NCI-H1417 (cell line): ENCODE data around the gene TRAK1.
"Not testable (repeated sequence)": the region's sequence is repeated elsewhere in the genome, so short reads cannot be mapped to it uniquely, and the experiment has no call there.

Source experiments
- DNase-seq, 3 experiments: peaks; one replicate each; lab custom pipeline; 2025; lab: John Stamatoyannopoulos, UW

The TRAK1 gene

DNA sequence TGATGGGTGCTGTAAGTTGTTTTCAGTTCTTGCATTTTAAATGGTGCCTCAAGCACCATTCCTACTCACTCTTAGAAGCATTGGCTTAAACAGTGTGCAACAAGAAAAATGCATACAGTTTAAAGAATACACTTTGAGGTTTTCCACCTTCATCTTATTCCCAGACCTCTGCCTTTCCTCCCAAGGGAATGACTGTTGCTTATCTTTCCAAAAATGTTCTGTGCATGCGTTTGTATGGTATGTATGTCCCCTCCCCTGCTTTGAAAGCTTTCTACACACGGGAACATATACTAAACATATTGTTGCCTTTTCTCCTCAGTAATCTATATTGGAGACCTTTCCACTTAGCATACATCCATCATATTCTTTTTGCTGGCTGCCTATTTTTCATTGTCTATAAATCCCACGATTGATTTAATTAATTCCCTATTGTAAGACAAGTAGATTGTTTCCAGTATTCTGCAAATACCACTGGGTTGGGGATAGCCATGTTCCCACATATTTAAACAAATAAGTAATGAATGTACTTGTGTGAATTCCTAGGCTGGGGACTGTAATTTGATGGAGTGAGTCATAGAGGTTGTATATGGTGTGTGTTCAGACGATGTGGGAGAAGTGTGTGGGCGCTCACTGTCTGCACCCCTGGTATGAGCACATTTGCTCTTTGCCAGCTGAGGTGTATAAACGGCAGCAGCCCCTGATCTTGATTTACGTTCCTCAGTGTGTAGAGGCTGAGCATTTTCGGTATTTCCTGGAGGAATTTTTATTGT, 5.8 kb downstream of the TRAK1 start:
- DNase-seq, result no peak

- no peak for DNase-seq
Measured at GRCh38 chr3:42097566-42097946, 6.4 kb downstream of the TRAK1 start.

DNA sequence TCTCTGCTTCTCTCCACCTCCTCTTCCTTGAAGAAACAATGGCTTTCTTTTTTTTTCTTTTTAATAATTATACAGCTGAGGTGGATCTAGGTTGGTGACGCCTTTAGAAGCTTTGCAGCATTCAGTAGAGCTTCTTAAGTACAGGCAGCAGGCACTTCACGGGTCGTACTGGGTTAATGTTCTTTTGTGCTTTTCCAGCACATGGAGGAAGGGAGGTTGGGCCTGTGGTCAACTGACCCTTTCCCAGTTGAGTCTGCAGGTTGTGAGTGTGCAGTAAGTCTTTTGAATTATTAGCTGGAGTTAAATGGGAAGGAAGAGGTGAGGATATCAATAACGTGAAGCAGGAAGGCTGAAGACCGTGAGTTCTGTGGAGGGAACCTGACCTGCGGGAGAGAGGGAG, 7.0 kb downstream of the TRAK1 start:
- DNase-seq, result no peak

DNA sequence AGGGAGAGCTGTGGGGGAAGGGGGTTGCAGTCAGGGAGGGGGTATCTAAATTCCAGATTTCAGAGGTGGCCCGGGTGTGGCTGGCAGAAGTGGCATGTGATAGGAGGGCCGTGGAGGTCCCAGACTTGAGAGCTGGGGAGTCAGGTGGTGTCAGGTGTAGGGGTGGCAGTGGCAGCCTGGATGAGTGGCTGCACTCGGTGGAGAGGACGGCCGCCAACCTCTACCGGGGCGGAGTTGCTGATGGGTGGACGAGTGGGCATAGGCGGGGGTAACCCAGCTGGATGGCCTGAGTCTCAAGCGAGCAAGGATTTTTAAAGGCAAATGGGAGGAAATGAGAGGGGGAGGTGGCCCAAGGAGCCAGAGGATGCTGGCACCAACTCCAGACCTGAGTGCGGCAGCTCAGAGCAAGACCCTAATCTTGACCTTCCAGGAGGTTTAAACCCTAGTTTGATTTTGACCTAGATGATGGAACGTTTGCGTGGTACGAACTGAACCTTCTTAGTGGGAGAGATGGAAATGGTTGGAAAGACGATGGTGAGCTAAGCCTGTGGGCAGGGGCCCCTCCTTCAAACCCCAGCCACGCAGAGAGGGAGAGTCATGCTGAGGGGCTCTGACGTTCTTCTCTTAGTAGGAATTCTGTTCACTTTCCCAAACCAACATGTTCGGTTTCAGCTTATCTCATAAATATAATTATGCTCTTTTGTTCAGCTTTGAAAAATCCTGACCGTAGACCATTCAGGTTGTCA, 8.0 kb downstream of the TRAK1 start:
- no peak for DNase-seq

DNA sequence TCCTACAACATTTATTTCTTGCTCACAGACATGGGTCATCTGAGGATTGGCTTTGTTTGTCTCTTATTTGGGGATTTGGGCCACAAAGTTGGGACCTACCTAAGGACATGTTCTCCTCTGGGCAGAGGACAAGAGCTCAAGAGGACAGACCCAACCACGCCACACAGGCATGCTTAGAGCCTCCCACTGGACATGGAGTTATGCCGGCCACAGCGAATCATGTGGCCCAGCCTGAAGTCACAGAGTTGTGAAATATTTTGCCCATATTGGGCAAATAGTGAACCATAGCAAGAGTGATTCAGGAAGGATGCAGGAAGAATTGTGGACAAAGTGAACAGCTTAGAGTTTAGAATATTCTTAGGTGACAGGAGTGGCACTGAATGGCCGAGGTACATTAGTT, 9.9 kb downstream of the TRAK1 start:
- no peak for DNase-seq

DNA sequence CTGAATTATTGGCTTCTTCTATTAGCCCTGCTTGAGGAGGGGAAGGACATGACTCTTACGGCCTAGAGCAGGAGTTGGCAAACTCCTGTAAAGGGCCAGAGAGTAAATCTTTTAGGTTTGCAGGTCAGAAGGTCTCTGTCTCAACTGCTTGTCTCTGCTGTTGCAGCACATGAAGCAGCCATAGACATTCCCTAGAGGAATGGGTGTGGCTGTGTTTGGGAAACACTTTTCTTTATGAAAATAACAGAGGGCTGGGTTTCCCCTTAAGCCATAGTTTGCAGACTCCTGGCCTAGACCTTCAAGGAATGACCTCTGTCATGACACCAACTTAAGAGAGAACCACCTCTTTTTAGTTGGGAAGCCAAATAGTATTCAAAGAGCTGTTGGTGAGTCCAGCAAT, 10.3 kb downstream of the TRAK1 start:
- DNase-seq, result no peak

DNA sequence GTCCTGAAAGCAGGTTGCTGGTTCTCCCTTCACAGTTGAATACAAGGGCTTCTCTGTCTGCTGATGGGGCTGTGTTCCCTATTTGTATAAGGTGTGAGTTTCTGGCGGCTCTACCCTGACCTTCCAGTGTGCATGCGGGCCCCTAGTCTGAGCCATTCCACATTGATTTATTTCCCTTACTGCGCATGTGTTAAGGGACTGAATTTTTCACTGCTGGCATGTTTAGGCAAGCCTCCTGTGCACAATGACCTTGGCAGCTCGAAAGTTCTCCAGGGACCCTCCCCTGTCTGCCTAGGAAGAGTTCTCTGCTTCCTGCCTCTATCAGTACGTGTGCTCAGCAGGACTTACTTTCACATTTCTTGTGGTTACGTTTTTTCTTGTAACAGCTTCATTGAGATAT, 11.4 kb downstream of the TRAK1 start:
- DNase-seq, result no peak

GRCh38 chr3:42103921-42104665, 12.9 kb downstream of the TRAK1 start:
- not testable (repeated sequence) for DNase-seq

GRCh38 chr3:42105994-42106393, 14.8 kb downstream of the TRAK1 start:
- not testable (repeated sequence) for DNase-seq

- DNase-seq, result no peak
Measured at GRCh38 chr3:42106646-42107045, 15.5 kb downstream of the TRAK1 start.

DNA sequence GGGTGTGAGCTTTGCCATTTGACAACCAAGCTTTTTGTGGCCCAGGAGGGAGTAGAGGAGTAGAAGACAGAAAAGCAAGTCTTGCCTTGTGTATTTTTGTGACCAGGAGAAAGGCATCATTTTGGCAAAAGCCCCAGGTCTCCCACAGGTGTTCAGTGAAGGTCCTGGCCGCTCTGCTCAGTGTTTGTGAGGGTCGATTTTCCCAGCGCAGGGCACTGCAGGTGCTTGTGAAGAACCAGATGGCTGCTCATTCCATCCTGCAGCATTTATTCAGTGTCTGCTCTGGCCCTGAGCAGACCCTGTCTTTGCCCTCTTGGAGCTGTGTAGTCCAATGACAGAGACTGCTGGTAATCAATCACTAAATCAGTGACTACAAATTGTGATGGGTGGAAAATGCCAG, 19.5 kb downstream of the TRAK1 start:
- DNase-seq, result no peak

- DNase-seq, result no peak
Measured at GRCh38 chr3:42114130-42114725, 23.1 kb downstream of the TRAK1 start.

- no peak for DNase-seq
Measured at GRCh38 chr3:42115215-42115614, 24.1 kb downstream of the TRAK1 start.

- DNase-seq, result no peak
Measured at GRCh38 chr3:42115946-42116345, 24.8 kb downstream of the TRAK1 start.

GRCh38 chr3:42116466-42116865, 25.3 kb downstream of the TRAK1 start:
- no peak for DNase-seq

DNA sequence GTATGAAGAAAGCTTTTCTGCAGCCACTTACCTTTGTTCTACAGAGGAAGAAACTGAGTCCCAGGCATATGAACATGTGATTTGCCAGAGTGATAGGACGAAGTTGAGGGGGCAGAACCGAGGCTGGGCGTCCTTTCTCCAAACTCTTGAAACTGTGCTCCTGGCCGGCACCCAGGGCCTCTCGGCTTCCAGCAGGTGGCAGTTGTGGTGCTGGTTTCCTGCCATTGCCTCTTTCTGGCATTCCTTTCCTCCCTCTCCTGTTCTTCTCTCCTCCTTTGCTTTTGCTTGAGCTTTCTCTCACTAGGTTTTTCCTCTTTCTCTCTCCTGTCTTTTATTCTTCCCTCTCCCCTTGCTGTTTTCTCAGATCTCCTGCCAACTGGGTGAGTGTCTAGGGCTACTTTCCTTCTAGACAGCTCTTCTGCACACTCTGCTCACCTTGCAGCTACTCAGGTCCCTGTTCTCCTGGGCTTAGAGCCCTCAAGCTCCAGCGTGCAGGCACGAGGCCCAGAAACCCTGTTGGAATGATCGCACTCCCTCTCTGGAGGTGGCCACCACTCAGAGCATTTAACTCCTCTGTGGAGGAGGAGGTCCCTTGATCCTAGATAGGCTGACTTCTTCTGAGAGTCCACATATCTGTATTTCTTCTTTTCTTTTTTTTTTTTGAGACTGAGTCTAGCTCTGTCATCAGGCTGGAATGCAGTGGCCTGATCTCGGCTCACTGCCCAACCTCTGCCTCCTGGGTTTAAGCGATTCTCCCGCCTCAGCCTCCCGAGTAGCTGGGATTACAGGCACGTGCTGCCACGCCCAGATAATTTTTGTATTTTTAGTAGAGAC, 26.2 kb downstream of the TRAK1 start:
- no peak for DNase-seq

DNA sequence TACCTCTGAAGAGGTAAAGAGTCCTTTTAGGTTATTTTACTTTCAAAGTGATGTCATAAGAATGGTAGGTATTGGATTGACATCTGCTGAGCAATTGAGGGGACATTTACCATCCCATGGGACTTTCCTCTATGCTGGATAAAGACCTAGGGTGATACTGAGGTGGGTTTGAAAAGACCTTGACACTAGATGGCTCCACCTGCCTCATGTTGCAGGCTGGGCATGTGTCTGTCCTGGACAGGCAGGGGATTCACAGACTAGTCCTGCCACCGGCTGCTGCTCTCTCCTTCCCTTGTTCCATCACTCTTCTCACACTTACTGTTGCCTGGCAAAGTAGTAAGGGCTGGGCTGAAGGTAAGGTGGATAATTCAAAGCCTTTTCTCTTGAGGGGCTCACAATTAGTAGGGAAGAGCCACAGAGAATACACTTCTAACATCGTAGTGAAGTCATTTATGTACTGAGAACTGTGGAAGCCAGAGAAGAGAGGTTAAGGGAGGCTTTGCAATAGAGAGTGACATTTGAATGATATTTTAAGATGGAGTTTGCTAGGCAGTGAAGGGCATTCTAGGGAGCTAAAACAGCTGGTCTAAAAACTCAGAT, 27.7 kb downstream of the TRAK1 start:
- DNase-seq, result peak in 2 of 3 experiments; percentile 31 to 57

DNA sequence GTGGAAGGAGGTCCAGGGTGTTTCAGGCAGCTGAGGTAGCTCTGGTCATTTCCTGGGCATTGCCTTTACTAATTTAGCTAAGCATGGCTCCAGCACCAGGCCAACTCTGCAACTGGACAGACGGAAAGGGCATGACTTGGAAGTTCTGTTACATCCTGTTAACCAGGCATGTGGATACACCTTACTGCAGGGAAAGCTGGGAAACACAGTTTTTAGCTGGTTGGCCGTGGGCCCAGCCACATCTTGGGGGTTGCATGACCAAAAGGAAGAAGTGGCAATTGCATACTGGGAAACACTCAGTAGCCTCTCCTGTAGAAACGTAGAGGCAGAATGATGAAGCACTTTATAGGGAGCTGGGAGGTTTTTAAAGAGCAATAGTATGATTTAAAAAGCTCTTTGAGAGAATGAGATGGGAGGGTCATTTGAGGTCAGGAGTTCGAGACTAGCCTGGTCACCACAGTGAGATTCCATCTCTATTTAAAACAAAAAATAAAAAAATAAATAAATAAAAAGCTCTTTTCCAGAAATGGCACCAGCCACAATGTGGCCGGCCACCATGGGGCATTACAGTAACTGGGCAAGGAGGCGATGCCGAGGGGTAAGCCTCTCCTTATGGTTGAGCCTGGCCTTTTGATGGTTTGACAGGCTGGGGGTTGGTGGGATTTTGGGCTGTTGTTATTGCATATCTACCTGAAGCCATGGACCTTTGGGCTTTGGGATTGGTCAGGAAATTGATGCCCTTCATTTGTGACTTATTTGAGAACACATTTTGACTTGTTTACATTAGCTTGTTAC, 28.6 kb downstream of the TRAK1 start:
- DNase-seq, result no peak

GRCh38 chr3:42120866-42121265, 29.7 kb downstream of the TRAK1 start:
- no peak for DNase-seq

DNA sequence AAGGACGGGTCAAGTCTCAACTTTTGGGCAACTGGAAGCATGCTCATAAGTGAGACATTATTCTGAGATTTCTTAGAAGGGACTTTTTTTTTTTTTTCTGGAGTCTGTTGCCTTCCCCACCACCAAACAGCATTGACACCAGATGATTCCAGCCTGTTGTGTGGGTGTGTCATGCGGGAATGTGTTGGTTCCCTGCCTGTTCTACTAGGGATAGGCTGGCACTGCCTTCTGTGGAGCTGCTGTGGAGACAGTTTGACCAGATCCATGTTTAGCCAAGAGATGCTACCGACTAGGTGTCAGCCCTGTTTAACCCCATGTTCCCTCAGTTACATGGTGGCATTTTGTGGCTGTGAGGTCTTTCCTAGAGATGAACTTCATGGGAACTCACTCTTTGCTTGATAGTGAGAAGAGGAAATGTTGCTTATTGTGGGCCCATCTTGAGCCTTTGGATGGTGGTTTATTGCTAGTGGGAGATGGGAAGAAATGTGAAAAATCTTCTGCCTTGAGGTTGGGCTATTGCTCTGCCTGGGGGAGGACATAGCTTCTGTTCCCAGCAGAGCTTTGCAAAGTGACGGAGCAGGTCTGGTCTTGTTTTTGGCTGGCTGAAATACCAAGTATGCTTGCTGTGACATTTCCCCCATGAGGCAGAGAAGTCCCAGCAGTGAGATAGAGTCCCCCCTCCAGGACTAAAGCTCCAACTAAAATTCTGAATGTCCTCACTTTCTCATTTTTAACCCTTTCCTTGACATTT, 31.3 kb downstream of the TRAK1 start:
- no peak for DNase-seq
